Measurements from ENCODE around the gene DDX25.

The DDX25 gene

DNA sequence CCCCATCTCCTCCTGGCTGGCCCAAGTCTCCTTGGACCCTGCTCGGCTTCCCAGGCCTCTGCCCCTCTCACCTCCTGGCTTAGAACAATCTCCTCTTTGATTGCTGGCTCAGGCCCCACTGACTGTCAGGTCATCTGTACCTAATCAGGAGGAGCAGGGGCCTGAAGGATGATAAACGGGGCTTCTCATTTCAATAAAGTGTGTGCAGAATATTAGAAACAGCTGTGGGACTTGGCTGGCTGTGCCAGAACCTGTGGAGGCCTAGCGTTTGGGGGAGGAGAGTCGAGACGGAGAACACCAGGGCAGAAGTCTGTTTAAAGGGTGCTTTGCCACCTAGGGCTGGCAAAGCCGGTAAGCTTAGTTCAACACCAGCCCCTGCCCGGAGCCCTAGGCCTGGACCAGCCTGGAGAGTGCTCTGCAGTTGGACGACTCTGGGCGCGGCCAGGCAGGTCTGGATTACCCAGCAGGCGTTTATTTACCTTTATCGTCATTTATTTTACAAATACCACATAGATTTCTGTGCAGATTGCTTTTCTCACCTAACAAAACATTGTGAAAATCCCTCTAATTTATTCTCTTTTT is 31.4 kb downstream of the DDX25 start:
- no peak for DNase-seq (ENCODE audit: low read depth)

DNA sequence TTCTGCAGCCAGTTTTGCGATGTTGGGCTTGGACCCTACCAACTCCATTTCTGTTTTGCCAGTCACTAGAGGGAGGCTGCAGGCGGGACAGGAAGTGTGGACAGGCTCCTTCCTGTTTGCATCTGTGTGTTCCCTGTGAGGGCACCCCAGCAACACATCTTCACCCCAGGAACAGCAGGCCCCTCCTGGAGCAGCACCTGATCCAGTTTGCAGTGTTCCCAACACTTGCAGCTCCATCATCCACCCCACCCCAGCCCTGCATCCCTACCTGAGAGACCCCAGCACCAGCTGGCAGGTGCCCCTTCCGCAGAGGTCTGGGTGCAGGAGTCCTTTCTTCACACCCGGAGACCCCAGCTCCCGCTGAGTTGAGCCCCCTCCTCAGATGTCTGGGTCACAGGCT is 34.1 kb downstream of the DDX25 start:
- no peak for DNase-seq (ENCODE audit: low read depth)

DNA sequence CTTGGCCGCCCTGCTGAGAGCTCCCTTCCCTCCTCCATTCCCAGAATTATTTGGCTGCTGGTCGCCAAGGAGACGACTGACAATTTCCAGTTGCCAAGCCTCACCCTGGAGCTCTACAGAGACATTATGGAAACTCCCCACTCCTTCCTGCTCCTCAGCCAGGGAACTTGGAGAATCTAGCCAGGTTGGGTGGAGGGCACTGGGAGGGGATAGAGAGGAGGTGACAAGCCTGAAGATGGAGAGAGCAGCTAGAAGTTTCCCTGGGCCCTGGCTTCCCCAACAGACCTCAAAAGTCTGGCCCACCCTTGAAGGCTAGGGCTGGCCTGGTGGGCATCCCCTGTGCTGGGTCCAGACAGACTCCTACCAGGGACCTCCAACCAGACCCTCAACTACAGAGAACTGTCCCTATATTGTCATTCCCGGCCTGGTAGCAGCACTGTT is 34.8 kb downstream of the DDX25 start:
- no peak for DNase-seq (ENCODE audit: low read depth)

DNA sequence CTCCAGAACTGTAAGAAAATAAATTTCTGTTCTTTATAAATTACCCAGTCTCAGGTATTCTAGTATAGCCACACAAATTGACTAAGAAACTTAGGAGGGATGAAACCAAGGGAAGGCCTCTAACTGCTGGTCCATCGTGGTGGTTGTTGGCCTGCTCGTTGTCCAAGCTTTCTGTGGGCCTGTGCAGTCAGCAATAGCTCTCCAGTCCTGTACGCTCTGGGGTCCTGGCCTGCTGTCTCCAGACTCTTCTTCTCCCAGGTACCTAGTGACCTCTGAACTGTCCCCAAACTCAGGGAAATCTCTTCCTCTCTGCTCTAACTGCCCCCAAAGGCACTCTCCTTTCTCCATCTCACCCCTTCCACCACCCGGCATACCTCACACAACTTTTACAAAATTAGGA is 35.8 kb downstream of the DDX25 start:
- DNase-seq (ENCODE audit: low read depth), result no peak

DNA sequence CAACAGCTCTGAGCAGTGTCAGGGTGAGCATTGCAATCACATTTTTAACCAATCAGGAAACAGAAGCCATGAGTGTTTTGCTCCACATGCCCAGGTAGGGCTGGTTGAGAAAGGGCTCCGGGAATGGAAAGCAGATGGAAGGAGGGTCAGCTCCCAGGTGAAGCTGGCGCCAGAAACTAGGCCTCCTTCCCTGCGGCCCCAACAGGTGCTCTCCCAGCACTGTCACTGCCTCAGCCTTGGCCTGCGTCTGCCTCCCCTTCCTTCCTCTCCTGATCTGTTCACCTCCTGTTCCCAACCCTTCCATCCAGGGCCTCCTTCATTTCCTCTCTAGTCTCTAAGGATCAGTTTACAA is 36.9 kb downstream of the DDX25 start:
- DNase-seq (ENCODE audit: low read depth), result no peak

DNA sequence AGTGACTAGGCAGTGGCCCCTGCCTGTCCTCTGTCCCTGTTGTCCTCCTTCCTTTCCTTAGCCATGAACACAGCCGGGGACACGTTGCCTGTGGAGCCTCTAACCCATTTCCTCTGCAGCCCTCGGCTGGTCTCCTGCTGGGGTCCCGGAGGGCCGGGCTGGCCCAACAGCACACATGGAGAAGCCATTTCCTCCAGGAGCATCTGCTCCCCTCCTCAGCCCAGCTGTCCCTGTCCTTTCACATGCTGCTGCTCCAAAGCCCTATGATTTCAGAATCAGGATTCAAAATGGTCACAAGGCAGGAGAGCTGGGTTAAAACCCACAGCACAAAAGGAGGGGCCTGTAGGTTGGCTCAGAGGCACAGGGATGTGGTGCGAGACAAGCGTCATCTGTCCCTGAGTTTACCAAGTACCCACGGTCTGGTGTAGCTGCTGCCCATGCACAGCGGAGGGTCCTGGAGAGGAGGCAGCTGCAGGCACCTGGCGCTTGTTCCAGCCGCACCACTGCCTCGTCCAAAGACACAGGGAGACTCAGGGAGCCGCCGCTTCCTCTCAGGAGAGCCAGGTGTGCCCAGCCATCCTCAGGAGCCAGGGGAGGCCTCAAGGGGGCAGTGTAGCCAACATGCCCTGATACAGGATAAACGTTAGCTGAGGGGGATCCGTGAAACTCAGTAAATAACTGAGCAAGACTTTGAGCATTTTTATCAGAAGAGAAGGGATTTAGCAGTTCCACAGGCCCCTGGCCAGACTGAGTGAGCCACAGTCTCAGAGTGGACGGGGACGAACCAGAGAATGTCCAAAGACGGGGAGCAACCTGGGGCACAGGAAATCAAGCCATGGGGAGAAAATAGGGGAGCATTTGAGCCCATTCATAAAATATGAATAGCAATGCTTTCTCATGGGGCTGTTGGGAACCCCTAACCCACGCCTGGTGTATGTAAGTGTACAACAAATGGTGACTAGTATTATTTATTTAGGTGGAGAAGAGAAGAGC is 37.6 kb downstream of the DDX25 start:
- peak; percentile 20 for DNase-seq (ENCODE audit: low read depth)

DNA sequence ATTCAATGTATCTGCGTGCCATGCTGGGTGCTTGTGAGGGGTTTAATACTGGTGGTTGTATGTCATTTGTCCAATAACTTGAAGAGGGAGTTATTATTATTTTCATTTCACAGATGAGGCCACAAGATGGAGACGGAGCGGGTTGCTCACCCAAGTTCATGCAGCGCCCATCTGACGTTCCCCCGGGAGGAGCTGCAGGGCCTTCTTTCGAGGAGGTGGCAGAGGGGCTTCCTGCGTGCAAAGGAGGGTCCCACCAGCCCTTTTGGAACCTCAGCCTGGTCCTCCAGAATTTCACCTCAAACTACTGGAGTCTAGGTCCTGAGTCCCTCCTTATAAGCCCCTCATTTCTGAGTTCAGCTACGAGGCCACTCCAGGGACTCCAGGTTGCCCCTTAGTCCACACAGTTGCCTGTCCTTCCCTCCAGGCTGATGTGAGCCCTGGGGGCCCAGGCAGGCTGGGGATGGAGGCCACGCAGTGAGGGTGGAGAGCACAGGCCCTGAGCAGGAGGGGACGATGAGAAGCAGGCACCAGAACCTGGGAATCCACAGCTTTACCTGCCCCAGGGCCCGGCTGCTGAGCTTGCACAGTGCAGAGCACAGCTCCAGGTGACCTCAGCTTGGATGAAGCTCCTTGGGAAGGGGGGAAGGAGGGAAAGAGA is 38.6 kb downstream of the DDX25 start:
- DNase-seq (ENCODE audit: low read depth), result no peak

DNA sequence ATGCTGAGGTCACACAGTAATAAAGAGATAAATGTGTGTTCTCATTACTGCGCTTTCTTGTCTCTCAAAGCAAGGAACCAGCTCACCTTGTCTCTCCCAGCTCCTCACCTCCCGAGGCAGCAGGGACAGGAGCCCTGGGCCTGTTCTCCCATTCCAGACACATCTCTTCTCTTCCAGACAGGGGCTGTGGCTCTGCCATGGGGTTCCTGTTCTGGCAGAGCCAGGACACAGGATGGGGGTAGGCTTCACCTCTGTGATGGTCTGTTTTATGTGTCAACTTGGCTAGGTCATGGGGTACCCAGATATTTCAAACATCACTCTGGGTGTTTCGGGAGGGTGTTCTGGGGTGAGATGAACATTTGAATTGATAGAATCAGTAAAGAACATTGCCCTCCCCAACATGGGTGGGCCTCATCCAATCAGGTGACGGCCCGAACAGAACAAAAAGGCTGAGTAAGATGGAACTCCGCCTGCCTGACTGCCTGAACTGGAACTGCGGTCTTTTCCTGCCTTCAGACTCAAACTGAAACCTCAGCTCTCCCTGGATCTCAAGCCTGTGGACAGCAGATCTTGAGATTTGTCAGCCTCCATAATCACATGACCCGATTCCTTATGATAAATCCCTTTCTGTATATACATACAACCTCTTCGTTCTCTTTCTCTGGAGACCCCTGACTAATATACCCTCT is 39.5 kb downstream of the DDX25 start:
- no peak for DNase-seq (ENCODE audit: low read depth)

DNA sequence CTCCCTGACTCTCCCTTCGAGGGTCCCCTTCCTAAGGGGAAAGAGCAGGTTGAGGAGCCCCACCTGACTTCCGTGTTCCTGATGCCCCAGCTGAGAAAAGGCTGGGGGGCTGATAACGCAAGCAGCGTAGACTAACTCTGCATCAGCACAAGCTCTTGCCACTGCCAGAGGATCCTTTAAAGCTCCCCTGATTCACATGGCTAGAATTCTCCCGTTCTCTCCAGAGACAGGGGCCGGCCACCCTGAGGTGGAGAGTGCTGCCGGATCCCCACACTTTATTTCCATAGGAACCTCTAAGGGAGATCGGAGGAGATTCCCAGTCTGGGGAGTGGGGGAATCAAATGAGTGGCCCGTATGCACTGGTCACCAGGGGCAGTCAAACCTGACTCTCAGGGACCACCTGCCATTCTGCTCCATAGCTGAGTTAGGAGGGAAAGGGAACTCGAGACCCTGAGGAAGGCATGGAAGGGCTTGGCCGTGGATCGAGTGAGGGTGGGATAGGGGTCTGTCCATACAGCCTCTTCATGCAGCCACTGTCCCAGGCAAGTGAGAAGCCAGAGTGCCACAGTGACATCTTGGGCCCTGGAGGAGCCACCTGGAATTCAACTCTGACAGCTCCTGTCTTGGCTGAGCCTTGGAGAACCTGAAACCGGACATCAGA is 40.2 kb downstream of the DDX25 start:
- no peak for DNase-seq (ENCODE audit: low read depth)

DNA sequence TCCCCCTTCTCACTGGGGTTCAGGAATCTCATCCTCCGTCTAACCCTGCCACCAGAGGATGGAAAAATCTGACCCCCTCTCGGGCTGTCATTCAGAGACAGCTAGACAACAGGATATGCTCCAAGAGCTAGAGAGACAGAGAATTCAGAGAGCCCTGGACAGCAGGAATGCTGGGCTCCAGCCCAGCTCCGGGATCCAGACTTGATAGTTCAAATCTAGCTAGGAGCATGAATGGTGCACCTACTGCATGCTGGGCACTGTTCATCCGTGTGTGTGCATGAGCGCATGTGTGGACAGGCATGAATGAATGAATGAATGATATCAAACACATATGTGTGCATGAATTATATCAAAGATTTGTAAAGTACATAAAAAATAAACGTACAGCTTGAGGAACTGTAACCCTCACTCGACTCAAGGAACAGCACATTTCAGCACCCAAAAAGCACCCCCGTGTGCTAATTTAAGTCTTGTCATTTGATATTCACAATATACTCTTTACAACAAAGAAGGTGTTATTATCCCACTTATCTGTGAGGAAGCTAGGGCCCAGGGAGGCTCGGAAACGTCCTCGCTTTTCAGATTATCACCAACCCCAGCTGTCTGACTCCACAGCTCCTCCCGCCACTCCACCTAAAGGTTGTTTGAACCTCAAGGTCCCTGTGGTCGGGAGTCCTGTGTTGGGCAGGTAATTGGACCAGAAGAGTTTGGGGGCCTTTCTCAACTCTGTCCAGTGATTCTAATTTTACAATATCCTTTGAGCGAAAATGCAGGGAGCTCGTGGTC is 40.9 kb downstream of the DDX25 start:
- no peak for DNase-seq (ENCODE audit: low read depth)

DNA sequence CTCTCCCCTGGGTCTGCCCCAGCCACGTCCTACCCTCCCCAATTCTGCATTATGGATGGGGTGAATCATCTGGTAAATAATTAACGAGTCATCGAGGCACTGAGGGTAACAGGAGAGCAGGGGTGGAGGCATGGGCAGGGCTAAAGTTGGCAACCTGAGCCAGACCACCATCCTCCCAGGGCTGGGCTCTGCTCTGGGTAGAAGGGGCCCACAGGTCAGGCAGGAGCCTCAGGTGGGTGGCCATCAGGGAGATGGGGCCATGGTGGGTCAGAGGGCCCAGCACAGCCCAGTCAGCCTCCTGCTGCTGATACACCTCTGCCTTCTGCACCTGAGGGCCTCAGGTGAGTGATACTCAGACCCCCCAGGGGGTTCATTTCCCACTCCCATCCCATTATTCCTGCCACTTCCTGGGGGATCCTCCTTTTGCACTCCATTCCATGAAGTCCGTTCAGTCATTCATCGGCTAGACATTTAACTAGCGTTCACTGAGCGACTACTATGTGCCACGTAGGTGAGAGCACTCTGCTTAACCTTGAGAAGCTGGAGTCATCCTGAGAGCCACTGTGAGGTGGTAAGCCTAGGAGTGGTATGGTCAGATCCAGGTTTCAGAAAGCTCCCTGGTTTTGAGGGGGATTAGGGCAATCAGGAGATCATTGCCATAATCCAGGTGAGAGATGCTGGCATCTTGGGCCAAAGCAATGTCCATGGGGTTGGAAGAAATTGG is 41.7 kb downstream of the DDX25 start, which contains the start of gene VSIG10L2:
TSS of gene VSIG10L2 (plus strand) at position 248 of the 724 bp plus-strand sequence. CDS start at position 260, 12 bp downstream.
- DNase-seq (ENCODE audit: low read depth), result no peak

DNA sequence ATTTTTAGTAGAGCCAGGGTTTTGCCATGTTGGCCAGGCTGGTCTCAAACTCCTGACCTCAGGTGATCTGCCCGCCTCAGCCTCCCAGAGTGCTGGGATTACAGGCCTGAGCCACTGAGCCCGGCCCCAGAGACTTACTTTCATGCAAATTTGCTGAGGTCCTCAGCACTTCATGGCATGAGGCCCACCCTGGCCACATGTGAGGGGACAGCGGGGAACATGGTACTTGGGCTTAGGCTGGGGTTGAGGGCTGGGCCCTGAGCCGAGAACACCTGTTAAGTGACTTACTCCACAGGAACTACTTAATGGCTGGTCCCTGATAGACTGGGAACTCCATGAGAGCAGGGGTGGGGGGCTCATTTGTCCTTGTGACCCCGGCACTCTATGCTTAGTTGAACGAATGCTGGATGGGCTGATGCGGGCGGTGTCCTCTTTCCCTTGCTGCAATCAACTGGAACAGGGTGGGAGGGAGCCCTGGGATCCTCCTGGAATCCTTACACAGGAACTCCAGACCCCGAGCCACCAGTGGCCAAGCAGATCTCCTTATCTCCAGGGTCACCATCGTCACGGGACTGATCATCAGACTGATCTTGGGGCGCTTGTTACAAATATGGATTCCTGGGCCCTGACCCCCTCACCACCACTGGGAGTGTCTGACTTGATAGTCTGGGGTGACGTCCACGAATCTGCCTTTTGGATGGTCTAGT is 42.6 kb downstream of the DDX25 start:
- no peak for DNase-seq (ENCODE audit: low read depth)

DNA sequence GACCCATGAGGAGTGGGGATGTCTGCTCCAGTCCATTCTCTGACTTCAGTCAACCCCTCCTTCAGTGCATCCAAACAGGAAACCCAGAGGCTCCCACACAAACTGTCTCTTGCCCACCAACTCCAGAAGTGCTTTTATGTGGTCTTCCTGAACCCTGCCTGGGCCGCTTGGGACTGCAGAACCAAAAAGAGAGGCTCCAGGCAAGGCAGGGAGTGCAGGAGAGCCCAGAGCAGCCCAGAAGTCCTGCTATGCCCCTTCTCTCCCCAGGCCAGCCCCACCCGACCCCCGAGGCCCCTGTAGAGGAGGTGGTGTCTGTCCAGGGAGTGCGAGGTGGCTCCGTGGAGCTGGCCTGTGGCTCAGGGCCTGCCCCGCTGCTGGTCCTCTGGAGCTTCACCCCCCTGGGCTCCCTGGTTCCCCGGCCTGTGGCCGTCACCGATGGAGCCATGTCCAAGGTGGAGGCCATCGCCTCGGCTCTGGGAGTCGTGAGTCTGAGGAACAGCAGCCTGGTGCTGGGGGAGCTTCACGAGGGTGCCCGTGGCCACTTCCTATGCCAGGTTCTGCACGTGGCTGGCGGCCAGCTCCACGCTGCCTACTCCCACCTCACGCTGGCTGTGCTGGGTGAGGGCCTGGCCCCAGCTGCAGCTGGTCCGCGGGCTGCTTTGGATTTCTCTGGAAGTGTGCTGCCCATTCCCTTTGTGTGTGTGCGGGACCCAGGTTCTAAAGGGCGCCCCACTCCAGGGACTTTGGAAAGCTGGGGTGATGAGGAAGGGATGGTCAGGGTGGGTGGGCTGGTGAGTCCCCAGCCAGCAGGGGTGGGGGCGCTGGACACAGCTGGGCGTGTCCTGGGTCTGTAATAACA is 43.3 kb downstream of the DDX25 start:
- no peak for DNase-seq (ENCODE audit: low read depth)

DNA sequence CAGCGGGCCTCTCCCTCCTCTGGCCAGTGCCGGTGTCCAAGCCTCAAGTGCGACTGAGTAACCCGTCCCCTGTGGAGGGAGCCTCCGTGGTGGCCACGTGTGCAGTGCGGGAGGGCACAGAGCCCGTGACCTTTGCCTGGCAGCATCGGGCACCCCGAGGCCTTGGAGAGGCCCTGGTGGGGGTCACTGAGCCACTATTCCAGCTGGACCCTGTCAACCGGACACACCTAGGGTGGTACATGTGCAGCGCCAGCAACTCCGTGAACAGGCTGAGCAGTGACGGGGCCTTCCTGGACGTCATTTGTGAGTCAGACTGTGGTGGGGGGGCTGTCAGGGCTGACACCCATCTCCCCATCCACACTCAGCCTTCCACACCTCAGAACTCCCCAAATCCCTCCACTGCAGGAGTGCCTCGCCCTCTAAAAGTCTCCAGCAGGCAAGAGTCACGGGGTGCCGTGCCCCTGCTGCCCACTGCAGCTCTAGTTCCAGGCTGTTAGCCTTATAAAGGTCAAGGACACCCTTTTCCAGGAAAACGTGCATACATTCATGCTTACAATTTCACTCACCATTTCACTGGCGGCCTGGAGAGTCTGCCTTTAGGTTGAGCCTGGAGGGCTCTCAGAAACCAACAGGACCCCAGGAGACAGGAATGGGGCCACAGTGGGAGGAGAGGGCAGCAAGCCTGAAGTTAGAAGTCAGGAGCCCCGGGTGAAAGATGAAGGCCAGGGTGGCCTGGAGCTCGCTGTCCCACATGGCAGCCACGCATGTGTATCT is 44.2 kb downstream of the DDX25 start:
- DNase-seq (ENCODE audit: low read depth), result no peak

DNA sequence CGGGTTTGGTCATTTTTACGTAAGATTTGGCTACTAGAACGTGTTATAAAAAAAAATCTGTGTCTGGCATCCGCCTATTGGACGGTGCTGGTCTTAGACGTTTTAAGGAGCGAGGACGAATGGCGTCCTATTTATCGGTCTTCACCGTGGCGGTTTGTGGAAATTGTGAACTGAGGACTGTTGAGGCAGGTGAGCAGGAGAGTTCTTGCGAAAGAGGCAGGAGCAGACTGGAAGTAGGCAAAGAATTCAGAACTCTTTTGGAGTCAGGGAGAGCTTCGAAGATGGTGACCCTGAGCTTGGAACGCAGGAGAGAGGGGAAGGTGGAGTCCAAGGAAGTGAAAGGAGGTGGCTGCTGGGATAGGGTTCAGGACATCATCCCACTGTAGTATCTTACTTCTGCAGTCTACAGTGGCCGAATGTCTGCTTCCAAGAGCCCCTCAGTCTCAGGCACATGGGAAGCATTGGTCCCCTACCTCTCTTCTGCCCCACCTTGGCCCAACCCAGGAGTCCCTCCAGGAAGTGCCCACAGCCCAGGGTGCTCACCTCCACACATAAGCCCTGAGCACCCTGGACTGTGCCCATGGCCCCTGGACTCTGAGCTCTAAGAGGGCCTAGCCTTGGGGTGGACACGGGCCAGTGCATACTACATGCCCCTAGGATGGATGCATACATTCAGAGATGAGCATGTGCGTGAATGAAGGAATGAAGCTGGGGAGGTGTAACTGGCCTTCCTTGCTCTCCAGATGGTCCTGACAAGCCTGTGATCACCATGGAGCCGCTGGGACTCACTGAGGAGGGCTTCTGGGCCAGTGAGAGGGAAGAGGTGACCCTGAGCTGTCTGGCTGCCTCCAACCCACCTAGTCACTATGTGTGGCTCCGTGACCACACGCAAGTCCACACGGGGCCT is 45.2 kb downstream of the DDX25 start:
- no peak for DNase-seq (ENCODE audit: low read depth)

DNA sequence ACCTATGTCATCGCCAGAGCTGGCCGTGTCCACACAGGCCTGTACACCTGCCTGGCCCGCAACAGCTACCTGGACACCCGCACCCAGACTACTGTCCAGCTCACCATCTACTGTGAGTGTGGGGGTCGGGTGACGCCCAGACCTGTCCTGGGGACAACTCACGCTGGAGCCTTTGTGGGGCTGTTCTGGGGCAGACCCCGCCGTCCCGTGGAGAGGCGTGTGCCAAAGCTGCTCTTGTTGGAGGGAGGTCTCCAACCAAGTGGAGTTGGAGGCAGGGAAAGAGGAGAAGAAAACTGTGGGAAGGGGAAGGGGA is 45.8 kb downstream of the DDX25 start:
- DNase-seq (ENCODE audit: low read depth), result no peak

Data from T follicular helper cell (primary cell).